HG03108 (cell line): ENCODE measurements around the gene CSH1.
"Not testable (repeated sequence)": the region's sequence is repeated elsewhere in the genome, so short reads cannot be mapped to it uniquely, and the experiment has no call there.

Experiments
- ATAC-seq: cut with Tn5 transposase; IDR thresholded peaks from one replicate; pipeline ENCODE4 v1.9.1; 2021; ENCODE audit warnings: moderate library complexity; ENCODE audit not compliant: unreplicated experiment

The CSH1 gene

DNA sequence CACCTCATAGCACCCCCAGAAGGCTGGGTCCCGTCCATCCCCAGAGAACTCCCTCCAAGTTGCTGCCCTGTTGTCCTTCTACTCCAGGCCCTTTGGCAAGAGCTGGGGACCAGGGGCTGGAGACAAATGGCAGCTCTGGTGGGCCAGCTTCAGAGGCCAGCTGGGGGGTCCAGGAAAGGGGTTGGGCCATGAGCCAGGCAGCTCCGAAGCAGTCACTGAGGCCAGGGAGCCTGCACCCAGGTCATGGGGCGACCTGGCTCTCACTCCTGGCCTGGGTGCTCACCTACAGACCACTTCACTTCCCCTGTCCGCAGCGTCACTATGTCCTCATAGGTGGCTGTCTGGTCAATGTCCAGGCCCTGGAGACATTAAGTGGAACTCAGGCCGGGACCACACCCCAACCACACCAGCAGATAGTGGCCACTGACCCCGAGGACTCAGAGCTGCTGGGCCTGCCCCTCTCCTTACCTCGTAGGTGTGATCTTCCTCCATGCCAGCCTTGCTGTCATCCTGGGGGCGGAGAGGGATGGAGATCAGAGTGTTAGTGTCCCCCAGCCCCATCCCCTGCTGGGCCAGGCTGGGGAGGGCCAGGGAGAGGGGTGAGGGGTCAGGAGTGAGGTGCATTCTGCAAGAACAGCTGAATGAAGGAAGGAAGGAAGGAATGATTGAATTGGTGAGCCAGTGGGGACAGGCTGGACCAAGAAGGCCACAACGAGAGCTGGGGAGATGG, 32.8 kb upstream of the CSH1 start:
- ATAC-seq: no peak

GRCh38 chr17:63928172-63928666, 31.8 kb upstream of the CSH1 start:
- no peak for ATAC-seq

- no peak for ATAC-seq
Measured at GRCh38 chr17:63927464-63928171, 31.2 kb upstream of the CSH1 start.

DNA sequence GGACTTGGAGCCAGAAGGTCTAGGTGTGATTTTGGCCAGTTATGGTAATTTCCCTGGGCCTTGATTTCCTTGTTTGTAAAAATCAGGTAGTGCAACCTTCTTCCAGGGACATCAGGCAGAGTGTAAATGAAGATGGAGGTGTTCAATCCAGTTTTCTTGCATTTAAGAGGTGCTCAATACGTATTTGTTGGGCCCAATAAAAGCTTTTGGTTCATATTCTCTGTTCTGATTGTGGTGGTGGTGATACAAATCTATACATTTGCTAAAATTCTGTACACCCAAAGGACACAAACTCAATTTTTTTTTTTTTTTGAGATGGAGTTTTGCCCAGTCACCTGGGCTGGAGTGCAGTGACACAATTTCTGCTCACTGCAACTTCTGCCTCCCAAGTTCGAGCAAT, 29.8 kb upstream of the CSH1 start:
- no peak for ATAC-seq

DNA sequence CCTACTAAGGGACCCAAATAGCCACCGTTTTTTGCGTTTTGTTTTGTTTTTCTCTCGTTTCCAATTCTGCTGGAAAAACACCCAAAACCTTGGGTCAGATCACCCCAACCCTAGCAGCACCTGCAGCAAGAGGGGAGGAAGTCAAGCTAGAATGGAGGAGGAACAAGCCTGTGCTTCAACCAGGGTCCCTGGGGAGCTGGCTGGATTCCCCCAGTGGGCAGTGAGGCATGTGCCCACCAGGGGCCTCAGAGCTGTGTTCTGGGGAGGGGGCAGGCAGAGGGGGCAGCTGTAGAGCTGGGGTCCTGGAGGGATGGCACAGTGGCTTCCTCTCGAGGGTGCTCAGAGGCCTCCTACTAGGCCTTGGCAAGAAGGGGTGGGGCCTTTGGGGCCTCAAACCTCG, 29.2 kb upstream of the CSH1 start:
- ATAC-seq: no peak

DNA sequence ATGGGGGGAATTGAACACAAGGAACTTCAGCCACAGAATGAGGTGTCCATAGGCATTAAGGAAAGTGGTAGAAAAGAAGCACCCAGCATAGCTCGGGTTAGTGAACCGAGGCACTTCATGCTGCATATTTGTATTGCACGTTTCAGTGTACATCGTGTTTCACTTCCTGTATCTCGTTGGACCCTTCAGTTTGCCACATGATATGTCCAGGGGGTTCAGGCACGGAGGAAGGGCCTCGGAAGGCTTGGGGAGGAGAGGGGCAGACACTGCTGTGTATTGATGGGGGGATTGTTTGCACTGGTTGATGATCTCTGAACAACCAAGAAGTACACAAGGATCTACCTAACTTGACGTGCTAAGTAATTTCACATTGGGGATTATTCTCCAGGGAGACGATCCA, 26.0 kb upstream of the CSH1 start:
- not testable (repeated sequence) for ATAC-seq

- ATAC-seq: not testable (repeated sequence)
Measured at GRCh38 chr17:63920779-63921178, 24.4 kb upstream of the CSH1 start.

- ATAC-seq: not testable (repeated sequence)
Measured at GRCh38 chr17:63920050-63920449, 23.7 kb upstream of the CSH1 start.

DNA sequence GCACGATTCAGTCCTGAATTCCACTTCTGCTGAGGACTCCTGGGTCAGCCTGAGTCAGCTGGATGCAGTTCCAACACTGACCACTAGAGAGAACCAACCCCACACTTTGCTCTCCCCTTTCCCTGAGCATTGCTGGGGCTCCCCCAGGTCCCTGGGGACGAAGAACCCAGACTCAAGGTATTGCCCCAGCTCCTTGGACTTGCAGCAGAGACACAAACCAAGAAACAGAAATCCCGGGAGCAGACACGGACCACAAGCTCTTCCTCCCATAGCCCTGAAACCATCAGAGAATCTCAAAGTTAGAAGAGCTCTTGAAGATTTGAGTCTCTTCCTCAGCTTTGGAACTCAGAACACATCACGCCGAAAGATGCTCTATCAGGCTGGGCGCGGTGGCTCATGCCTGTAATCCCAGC, 22.9 kb upstream of the CSH1 start:
- ATAC-seq: peak; percentile 62

DNA sequence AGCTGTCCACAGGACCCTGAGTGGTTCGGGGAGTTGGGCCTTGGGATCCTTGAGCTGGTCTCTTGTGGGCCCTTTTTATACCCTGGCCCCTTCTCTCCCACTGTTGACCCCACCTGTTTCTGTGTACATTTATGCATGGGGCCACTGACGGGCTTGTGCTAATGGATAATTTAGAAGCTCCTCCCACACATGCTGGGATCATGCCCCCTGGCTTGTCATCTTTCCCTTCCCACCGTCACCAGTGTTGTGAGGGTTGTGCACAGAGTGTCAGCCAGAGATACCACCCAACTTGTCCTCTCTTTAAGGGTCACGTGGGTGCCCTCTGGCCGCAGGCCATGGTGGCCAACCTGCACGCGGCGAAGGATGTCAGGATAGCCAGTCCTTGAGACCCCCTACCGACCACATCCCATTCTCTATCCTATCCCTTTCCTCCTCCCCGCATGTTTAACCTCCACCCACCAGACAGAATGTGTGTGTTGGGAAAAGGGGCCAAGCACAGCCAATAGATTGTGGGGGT, 22.5 kb upstream of the CSH1 start, which contains the start of gene GH1:
Gene GH1 (minus strand): TSS at position 51 of the 517 bp plus-strand sequence. CDS start 63 bp downstream, outside the sequence.
- ATAC-seq: not testable (repeated sequence)

DNA sequence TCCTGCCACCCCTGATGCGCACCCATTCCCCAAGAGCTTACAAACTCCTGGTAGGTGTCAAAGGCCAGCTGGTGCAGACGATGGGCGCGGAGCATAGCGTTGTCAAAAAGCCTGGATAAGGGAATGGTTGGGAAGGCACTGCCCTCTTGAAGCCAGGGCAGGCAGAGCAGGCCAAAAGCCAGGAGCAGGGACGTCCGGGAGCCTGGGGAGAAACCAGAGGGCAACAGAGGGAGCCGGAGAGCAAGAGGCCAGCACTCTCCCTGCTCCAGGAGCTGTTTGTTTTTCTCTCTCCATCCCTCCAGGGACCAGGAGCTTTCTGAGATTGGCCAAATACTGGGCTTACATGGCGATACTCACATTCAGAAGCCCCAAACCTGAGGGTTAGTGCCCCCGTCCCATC, 21.9 kb upstream of the CSH1 start:
- no peak for ATAC-seq

- no peak for ATAC-seq
Measured at GRCh38 chr17:63917646-63918045, 21.3 kb upstream of the CSH1 start.

- ATAC-seq: not testable (repeated sequence)
Measured at GRCh38 chr17:63917206-63917605, 20.8 kb upstream of the CSH1 start.

DNA sequence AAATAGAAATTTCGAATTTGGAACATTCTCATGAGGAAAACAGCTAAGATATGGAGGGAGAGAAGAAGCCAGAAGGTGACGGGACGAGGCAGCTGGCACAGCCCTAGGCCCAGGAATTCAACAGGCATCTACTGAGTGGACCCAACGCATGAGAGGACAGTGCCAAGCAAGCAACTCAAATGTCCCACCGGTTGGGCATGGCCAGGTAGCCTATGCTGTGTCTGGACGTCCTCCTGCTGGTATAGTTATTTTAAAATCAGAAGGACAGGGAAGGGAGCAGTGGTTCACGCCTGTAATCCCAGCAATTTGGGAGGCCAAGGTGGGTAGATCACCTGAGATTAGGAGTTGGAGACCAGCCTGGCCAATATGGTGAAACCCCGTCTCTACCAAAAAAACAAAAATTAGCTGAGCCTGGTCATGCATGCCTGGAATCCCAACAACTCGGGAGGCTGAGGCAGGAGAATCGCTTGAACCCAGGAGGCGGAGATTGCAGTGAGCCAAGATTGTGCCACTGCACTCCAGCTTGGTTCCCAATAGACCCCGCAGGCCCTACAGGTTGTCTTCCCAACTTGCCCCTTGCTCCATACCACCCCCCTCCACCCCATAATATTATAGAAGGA, 20.3 kb upstream of the CSH1 start:
- ATAC-seq: no peak

- ATAC-seq: peak; percentile 48
Measured at GRCh38 chr17:63915753-63916152, 19.4 kb upstream of the CSH1 start.

GRCh38 chr17:63914471-63914870, 18.1 kb upstream of the CSH1 start:
- no peak for ATAC-seq

DNA sequence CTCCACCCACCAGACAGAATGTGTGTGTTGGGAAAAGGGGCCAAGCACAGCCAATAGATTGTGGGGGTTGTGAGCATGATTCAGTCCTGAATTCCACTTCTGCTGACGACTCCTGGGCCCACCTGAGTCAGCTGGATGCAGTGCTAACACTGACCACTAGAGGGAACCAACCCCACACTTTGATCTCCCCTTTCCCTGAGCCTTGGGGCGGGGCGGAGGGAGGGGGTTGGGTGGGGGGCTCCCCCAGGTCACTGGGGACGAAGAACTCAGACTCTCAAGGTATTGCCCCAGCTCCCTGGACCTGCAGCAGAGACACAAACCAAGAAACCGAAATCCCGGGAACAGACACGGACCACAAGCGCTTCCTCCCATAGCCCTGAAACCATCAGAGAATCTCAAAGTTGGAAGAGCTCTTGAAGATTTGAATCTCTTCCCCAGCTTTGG, 15.3 kb upstream of the CSH1 start:
- ATAC-seq: no peak

DNA sequence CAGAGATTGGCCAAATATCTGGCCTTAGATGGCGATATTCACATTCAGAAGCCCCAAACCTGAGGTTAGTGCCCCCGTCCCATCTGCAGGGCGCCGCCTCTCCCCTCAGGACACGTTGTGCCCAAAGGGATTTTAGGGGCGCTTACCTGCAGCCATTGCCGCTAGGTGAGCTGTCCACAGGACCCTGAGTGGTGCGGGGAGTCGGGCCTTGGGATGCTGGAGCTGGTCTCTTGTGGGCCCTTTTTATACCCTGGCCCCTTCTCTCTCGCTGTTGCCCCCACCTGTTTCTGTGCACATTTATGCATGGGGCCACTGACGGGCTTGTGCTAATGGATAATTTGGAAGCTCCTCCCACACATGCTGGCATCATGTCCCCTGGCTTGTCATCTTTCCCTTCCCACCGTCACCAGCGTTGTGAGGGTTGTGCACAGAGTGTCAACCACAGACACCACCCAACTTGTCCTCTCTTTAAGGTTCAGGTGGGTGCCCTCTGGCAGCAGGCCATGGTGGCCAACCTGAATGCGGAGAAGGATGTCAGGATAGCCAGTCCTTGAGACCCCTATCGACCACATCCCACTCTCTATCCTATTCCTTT, 14.8 kb upstream of the CSH1 start, which contains the start of gene CSHL1:
Gene CSHL1 (minus strand): TSS at position 218 of the 595 bp plus-strand sequence. CDS start 62 bp downstream, at position 156.
- ATAC-seq: no peak

GRCh38 chr17:63910096-63910495, 13.7 kb upstream of the CSH1 start:
- ATAC-seq: no peak

GRCh38 chr17:63909586-63909985, 13.2 kb upstream of the CSH1 start:
- not testable (repeated sequence) for ATAC-seq
